HepG2 (cell line): ENCODE results near the gene RNASE11. TPM values are rescaled to one million over a fixed set of nuclear protein-coding genes. Genes with fewer than 3 reads are reported as not detected.

Experiments
- EZH2 ChIP-seq: conservative IDR thresholded peaks from 2 replicates; pipeline ENCODE4 v1.6.1; 2012; ENCODE audit warnings: mild to moderate bottlenecking, low read depth, low read length, moderate library complexity
- FOXM1 ChIP-seq: sonication (generic); formaldehyde crosslinking; IDR thresholded peaks from 2 replicates; pipeline ENCODE4 v1.5.0; 2020; ENCODE audit warnings: missing genetic modification reagents
- HDAC2 ChIP-seq: sonication (generic); formaldehyde crosslinking; IDR thresholded peaks from 2 replicates; pipeline ENCODE4 v1.4.0; 2020; ENCODE audit warnings: missing genetic modification reagents
- NFE2L1 ChIP-seq: sonication (generic); formaldehyde crosslinking; IDR thresholded peaks from 2 replicates; pipeline ENCODE4 v1.4.0; 2020; ENCODE audit warnings: missing genetic modification reagents, mild to moderate bottlenecking, borderline replicate concordance
- RORA ChIP-seq: sonication (generic); formaldehyde crosslinking; IDR thresholded peaks from 2 replicates; pipeline ENCODE4 v1.5.0; 2020; ENCODE audit warnings: mild to moderate bottlenecking, missing genetic modification reagents, moderate library complexity
- SIN3B ChIP-seq: fragments of 150-350 bp; IDR thresholded peaks from 2 replicates; pipeline ENCODE4 v1.6.1; 2014; ENCODE audit warnings: low read length
- SKI ChIP-seq: fragments of 450-650 bp; IDR thresholded peaks from one replicate; pipeline ENCODE4 v1.6.1; 2018; ENCODE audit warnings: mild to moderate bottlenecking; ENCODE audit not compliant: partially characterized antibody
- SUZ12 ChIP-seq: fragments of 150-350 bp; IDR thresholded peaks from 2 replicates; pipeline ENCODE4 v1.6.1; 2014; ENCODE audit warnings: low read depth, low read length
- ZNF30 ChIP-seq: sonication (generic); formaldehyde crosslinking; IDR thresholded peaks from 2 replicates; pipeline ENCODE4 v1.5.0; 2020; ENCODE audit warnings: mild to moderate bottlenecking, missing genetic modification reagents
- ZNF331 ChIP-seq: sonication (generic); formaldehyde crosslinking; IDR thresholded peaks from 2 replicates; pipeline ENCODE4 v1.4.0; 2020; ENCODE audit warnings: missing genetic modification reagents
- ZNF674 ChIP-seq: sonication (generic); formaldehyde crosslinking; IDR thresholded peaks from 2 replicates; pipeline ENCODE4 v1.5.0; 2020; ENCODE audit warnings: low read depth, mild to moderate bottlenecking, missing genetic modification reagents
- ZNF780A ChIP-seq: sonication (generic); formaldehyde crosslinking; IDR thresholded peaks from 2 replicates; pipeline ENCODE4 v1.8.0; 2022; ENCODE audit warnings: mild to moderate bottlenecking, missing genetic modification reagents, moderate library complexity
- polyA plus RNA-seq, 8 experiments: library from polyadenylated mRNA; depleted of rRNA in 3 of 8; stranded (reverse) in 7 of 8; unstranded in 1 of 8; fragments of >200 nt; fragmentation: Illumina TruSeq in 4 of 8; extraction: Trizol in 4 of 8; gene quantifications; 2 replicates each; pipeline versions ENCODE4 v1.2.1 to v1.2.3, GENCODE V29; 2011 to 2016; ENCODE audit warnings: low read depth in 4 of 8, missing spikeins in 1 of 8, mixed read lengths in 1 of 8; ENCODE audit not compliant: insufficient read depth in 1 of 8
- total RNA-seq, 5 experiments: library from RNA; depleted of rRNA; stranded (reverse); fragments of >200 nt; fragmentation: Illumina TruSeq; extraction: Trizol; gene quantifications; 2 replicates each; pipeline ENCODE4 v1.2.3, GENCODE V29; 2016; ENCODE audit warnings: low read depth in 1 of 5
- TF ChIP-seq, protein P1 (sequence below): IDR thresholded peaks from 2 replicates; pipeline ENCODE4 v1.6.1; 2018; ENCODE audit warnings: missing genetic modification reagents
- TF ChIP-seq, protein P2 (sequence below): sonication (generic); formaldehyde crosslinking; IDR thresholded peaks from 2 replicates; pipeline ENCODE4 v1.4.0; 2020; ENCODE audit warnings: mild to moderate bottlenecking, missing genetic modification reagents, borderline replicate concordance
- TF ChIP-seq, protein P3 (sequence below): sonication (generic); formaldehyde crosslinking; conservative IDR thresholded peaks from 2 replicates; pipeline ENCODE4 v1.4.0; 2020; ENCODE audit warnings: missing genetic modification reagents
- TF ChIP-seq, protein P4 (sequence below): IDR thresholded peaks from 2 replicates; pipeline ENCODE4 v1.6.1; 2016; ENCODE audit warnings: low read depth, borderline replicate concordance
- TF ChIP-seq, protein P5 (sequence below): sonication (generic); formaldehyde crosslinking; IDR thresholded peaks from 2 replicates; pipeline ENCODE4 v1.5.1; 2020; ENCODE audit warnings: mild to moderate bottlenecking, missing genetic modification reagents, moderate library complexity
- TF ChIP-seq, protein P6 (sequence below): sonication (generic); formaldehyde crosslinking; conservative IDR thresholded peaks from 2 replicates; pipeline ENCODE4 v1.5.0; 2020; ENCODE audit warnings: missing genetic modification reagents

Gene RNASE11
- total and polyA plus RNA-seq, 2 of the 13 experiments (the other 11 are each of a cell fraction or from before 2014, with no cell fraction given) = not detected

DNA sequence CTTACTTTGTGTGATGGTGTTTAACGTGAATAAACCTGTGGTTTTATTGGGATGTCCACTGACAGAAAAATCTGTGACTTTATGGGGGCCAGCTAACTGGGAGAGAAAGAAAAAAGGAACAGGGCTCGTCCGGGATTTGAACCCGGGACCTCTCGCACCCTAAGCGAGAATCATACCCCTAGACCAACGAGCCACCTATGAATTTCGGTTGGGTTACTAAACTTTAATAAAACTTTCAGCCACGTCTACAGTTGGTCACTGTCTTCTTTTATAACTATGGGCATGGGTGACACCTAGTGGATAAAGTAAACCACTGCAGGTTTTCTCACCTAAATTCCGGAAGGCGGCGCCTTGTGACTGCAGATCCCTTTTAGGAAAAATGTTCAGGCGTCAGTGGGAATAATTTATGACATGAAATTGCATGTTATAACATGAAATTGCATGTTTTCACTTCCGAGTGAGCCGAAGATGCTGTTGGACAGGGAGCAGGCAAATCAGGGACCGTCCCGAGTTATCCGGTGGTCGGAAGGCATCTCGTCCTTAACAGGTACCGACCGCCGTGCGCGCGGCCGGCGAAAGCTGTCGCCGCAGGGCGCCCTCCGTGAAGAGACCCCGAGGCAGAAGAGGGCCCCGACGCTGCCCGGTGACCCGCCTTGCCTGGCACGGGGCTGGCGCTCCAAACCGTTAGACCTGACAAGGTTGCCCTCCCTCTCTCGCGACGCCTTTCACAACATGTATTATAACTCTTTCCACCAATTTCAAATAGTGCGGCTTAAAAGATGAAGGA, 21.6 kb upstream of the RNASE11 start (continued):
- TF ChIP-seq, protein P1, sequence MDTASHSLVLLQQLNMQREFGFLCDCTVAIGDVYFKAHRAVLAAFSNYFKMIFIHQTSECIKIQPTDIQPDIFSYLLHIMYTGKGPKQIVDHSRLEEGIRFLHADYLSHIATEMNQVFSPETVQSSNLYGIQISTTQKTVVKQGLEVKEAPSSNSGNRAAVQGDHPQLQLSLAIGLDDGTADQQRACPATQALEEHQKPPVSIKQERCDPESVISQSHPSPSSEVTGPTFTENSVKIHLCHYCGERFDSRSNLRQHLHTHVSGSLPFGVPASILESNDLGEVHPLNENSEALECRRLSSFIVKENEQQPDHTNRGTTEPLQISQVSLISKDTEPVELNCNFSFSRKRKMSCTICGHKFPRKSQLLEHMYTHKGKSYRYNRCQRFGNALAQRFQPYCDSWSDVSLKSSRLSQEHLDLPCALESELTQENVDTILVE (CRISPR knock-in tag) = peak; percentile 77
- TF ChIP-seq, protein P2, sequence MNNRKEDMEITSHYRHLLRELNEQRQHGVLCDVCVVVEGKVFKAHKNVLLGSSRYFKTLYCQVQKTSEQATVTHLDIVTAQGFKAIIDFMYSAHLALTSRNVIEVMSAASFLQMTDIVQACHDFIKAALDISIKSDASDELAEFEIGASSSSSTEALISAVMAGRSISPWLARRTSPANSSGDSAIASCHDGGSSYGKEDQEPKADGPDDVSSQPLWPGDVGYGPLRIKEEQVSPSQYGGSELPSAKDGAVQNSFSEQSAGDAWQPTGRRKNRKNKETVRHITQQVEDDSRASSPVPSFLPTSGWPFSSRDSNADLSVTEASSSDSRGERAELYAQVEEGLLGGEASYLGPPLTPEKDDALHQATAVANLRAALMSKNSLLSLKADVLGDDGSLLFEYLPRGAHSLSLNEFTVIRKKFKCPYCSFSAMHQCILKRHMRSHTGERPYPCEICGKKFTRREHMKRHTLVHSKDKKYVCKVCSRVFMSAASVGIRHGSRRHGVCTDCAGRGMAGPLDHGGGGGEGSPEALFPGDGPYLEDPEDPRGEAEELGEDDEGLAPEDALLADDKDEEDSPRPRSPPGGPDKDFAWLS (CRISPR knock-in tag) = no peak
- TF ChIP-seq ZNF30 (CRISPR knock-in tag) = no peak
- peak; percentile 69; the same call in 1 of the 2 replicates for TF ChIP-seq HDAC2 (CRISPR knock-in tag)
- 0 out of 2 replicates have a peak, but pooled peaks have one; percentile 17 for TF ChIP-seq NFE2L1
- TF ChIP-seq, protein P3, sequence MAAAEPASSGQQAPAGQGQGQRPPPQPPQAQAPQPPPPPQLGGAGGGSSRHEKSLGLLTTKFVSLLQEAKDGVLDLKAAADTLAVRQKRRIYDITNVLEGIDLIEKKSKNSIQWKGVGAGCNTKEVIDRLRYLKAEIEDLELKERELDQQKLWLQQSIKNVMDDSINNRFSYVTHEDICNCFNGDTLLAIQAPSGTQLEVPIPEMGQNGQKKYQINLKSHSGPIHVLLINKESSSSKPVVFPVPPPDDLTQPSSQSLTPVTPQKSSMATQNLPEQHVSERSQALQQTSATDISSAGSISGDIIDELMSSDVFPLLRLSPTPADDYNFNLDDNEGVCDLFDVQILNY (CRISPR knock-in tag) = no peak
- TF ChIP-seq SUZ12 = no peak
- no peak for TF ChIP-seq FOXM1
- TF ChIP-seq SIN3B = no peak
- TF ChIP-seq SKI = no peak
- peak; percentile 52; the same call in 1 of the 2 replicates for TF ChIP-seq ZNF331 (CRISPR knock-in tag)
- TF ChIP-seq ZNF780A (CRISPR knock-in tag) = no peak
- TF ChIP-seq, protein P4, sequence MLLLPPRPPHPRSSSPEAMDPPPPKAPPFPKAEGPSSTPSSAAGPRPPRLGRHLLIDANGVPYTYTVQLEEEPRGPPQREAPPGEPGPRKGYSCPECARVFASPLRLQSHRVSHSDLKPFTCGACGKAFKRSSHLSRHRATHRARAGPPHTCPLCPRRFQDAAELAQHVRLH = 0 out of 2 replicates have a peak, but pooled peaks have one; percentile 48
- TF ChIP-seq, protein P5, sequence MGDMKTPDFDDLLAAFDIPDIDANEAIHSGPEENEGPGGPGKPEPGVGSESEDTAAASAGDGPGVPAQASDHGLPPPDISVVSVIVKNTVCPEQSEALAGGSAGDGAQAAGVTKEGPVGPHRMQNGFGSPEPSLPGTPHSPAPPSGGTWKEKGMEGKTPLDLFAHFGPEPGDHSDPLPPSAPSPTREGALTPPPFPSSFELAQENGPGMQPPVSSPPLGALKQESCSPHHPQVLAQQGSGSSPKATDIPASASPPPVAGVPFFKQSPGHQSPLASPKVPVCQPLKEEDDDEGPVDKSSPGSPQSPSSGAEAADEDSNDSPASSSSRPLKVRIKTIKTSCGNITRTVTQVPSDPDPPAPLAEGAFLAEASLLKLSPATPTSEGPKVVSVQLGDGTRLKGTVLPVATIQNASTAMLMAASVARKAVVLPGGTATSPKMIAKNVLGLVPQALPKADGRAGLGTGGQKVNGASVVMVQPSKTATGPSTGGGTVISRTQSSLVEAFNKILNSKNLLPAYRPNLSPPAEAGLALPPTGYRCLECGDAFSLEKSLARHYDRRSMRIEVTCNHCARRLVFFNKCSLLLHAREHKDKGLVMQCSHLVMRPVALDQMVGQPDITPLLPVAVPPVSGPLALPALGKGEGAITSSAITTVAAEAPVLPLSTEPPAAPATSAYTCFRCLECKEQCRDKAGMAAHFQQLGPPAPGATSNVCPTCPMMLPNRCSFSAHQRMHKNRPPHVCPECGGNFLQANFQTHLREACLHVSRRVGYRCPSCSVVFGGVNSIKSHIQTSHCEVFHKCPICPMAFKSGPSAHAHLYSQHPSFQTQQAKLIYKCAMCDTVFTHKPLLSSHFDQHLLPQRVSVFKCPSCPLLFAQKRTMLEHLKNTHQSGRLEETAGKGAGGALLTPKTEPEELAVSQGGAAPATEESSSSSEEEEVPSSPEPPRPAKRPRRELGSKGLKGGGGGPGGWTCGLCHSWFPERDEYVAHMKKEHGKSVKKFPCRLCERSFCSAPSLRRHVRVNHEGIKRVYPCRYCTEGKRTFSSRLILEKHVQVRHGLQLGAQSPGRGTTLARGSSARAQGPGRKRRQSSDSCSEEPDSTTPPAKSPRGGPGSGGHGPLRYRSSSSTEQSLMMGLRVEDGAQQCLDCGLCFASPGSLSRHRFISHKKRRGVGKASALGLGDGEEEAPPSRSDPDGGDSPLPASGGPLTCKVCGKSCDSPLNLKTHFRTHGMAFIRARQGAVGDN (CRISPR knock-in tag) = peak; percentile 69
- TF ChIP-seq, protein P6, sequence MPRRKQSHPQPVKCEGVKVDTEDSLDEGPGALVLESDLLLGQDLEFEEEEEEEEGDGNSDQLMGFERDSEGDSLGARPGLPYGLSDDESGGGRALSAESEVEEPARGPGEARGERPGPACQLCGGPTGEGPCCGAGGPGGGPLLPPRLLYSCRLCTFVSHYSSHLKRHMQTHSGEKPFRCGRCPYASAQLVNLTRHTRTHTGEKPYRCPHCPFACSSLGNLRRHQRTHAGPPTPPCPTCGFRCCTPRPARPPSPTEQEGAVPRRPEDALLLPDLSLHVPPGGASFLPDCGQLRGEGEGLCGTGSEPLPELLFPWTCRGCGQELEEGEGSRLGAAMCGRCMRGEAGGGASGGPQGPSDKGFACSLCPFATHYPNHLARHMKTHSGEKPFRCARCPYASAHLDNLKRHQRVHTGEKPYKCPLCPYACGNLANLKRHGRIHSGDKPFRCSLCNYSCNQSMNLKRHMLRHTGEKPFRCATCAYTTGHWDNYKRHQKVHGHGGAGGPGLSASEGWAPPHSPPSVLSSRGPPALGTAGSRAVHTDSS (CRISPR knock-in tag) = 0 out of 2 replicates have a peak, but pooled peaks have one; percentile 29
- TF ChIP-seq EZH2 = no peak
- TF ChIP-seq RORA (CRISPR knock-in tag) = no peak
- TF ChIP-seq ZNF674 (CRISPR knock-in tag) = no peak
